Activated T-cell treated with anti-CD3 and anti-CD28 coated beads for 48 hours (primary cell): Measurements from ENCODE around the gene TNFSF10.
"Not testable (repeated sequence)": the region's sequence is repeated elsewhere in the genome, so short reads cannot be mapped to it uniquely, and the experiment has no call there.

ENCODE experiments used
- DNase-seq: peaks from one replicate; pipeline ENCODE4 v3.0.0-alpha.2; 2020; ENCODE audit warnings: low read depth

TNFSF10 gene

GRCh38 chr3:172522871-172523818 is at the start of gene TNFSF10:
Gene TNFSF10, minus strand, starts transcription at chr3:172523430. Its CDS starts 46 bp downstream, at chr3:172523384.
- peak; percentile 43 for DNase-seq

GRCh38 chr3:172569128-172570008 is 46.1 kb upstream of the TNFSF10 start:
- DNase-seq = no peak

GRCh38 chr3:172568701-172569100 is 45.5 kb upstream of the TNFSF10 start:
- DNase-seq = no peak

- not testable (repeated sequence) for DNase-seq
Observed at GRCh38 chr3:172566785-172567184, 43.6 kb upstream of the TNFSF10 start.

GRCh38 chr3:172564499-172564898 is 41.3 kb upstream of the TNFSF10 start:
- DNase-seq = no peak

- no peak for DNase-seq
Observed at GRCh38 chr3:172562871-172563865, 39.9 kb upstream of the TNFSF10 start.

GRCh38 chr3:172561897-172562640 is 38.8 kb upstream of the TNFSF10 start:
- DNase-seq = peak; percentile 12

GRCh38 chr3:172560586-172560985 is 37.4 kb upstream of the TNFSF10 start:
- no peak for DNase-seq

GRCh38 chr3:172560026-172560425 is 36.8 kb upstream of the TNFSF10 start:
- no peak for DNase-seq

GRCh38 chr3:172559020-172559419 is 35.8 kb upstream of the TNFSF10 start:
- no peak for DNase-seq

- DNase-seq = no peak
Observed at GRCh38 chr3:172557515-172558220, 34.4 kb upstream of the TNFSF10 start.

- DNase-seq = no peak
Observed at GRCh38 chr3:172553526-172554252, 30.5 kb upstream of the TNFSF10 start.

GRCh38 chr3:172552607-172553006 is 29.4 kb upstream of the TNFSF10 start:
- no peak for DNase-seq

GRCh38 chr3:172551874-172552273 is 28.6 kb upstream of the TNFSF10 start:
- no peak for DNase-seq

- peak; percentile 66 for DNase-seq
Observed at GRCh38 chr3:172550347-172550943, 27.2 kb upstream of the TNFSF10 start.

GRCh38 chr3:172549144-172549543 is 25.9 kb upstream of the TNFSF10 start:
- DNase-seq = no peak

- no peak for DNase-seq
Observed at GRCh38 chr3:172546628-172547214, 23.5 kb upstream of the TNFSF10 start.

- no peak for DNase-seq
Observed at GRCh38 chr3:172546105-172546504, 22.9 kb upstream of the TNFSF10 start.

GRCh38 chr3:172544404-172544803 is 21.2 kb upstream of the TNFSF10 start:
- DNase-seq = no peak
